RWPE2 (cell line): ENCODE measurements around the gene HLCS.

Experiments used
- ATAC-seq: fragments of 200-7000 bp; cut with Tn5 transposase; 3 replicates; pipeline ENCODE4 v1.9.1; 2021; ENCODE audit warnings: low read depth
- DNase-seq: peaks from one replicate; pipeline ENCODE4 v3.0.0-alpha.2; 2020; ENCODE audit warnings: low spot score
- H3K27ac ChIP-seq: fragments of 450-650 bp; 2 replicates; pipeline ENCODE4 v1.5.1; 2017; ENCODE audit warnings: mild to moderate bottlenecking; ENCODE audit not compliant: poor library complexity, severe bottlenecking
- H3K27me3 ChIP-seq: fragments of 250-450 bp; sonication (Bioruptor Pico); 2 replicates; pipeline ENCODE4 v1.5.1; 2021; ENCODE audit warnings: mild to moderate bottlenecking, moderate library complexity; ENCODE audit not compliant: insufficient read depth, poor library complexity, severe bottlenecking
- H3K36me3 ChIP-seq: fragments of 250-450 bp; sonication (Bioruptor Pico); 2 replicates; pipeline ENCODE4 v1.5.1; 2020; ENCODE audit warnings: low read depth, mild to moderate bottlenecking, moderate library complexity
- H3K4me1 ChIP-seq: fragments of 250-450 bp; sonication (Bioruptor Pico); 2 replicates; pipeline ENCODE4 v1.5.1; 2021; ENCODE audit warnings: mild to moderate bottlenecking, moderate library complexity; ENCODE audit not compliant: insufficient read depth, poor library complexity, severe bottlenecking
- H3K4me3 ChIP-seq: fragments of 250-450 bp; sonication (Bioruptor Pico); 2 replicates; pipeline ENCODE4 v1.5.1; 2021; ENCODE audit warnings: mild to moderate bottlenecking, moderate library complexity; ENCODE audit not compliant: severe bottlenecking
- H3K9me3 ChIP-seq: fragments of 250-450 bp; sonication (Bioruptor Pico); 2 replicates; pipeline ENCODE4 v1.5.1; 2021; ENCODE audit warnings: mild to moderate bottlenecking, moderate library complexity; ENCODE audit not compliant: severe bottlenecking
- CTCF ChIP-seq: fragments of 450-650 bp; IDR thresholded peaks from one replicate; pipeline ENCODE4 v1.5.1; 2017; ENCODE audit warnings: mild to moderate bottlenecking, moderate library complexity; ENCODE audit not compliant: poor library complexity, severe bottlenecking

Gene HLCS

GRCh38 chr21:36744560-36745231 is 221.8 kb downstream of the HLCS start:
- Histone ChIP-seq H3K36me3 (peaks cover 45% of the 10 kb centered on the region), H3K4me1 (no peaks in the 10 kb centered on the region), H3K27me3 (no peaks in the 10 kb centered on the region), H3K27ac (no peak overlapping the region), H3K4me3 (no peak overlapping the region), H3K9me3 (no peaks in the 10 kb centered on the region)
- ATAC-seq (no peak), DNase-seq (no peak)
- TF ChIP-seq CTCF, result no peak

DNA sequence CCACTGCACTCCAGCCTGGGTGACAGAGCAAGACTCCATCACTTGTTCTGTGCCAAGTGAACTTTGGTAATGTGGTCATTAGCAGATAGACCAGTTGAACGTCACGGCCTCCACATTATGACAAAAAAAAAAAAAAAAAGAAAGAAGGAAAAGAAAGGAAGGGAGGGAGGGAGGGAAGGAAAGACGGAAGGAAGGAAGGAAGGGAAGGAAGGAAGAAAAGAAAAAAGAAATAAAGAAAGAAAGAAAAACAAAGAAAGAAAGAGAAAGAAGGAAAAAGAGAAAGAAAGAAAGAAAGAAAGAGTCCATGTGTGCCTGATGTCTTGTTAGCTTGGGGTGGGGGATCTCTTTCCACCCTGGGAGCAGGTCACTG is 222.3 kb downstream of the HLCS start:
- TF ChIP-seq CTCF, result no peak
- H3K36me3 ChIP-seq, result peaks cover 45% of the 10 kb centered on the region
- DNase-seq (no peak), ATAC-seq (no peak)
- H3K9me3 ChIP-seq, result no peaks in the 10 kb centered on the region
- no peak overlapping the region for H3K4me3 ChIP-seq
- no peaks in the 10 kb centered on the region for H3K27me3 ChIP-seq
- H3K4me1 ChIP-seq, result no peaks in the 10 kb centered on the region
- no peak overlapping the region for H3K27ac ChIP-seq

- Histone ChIP-seq H3K4me3 (no peak overlapping the region), H3K36me3 (peaks cover 38% of the 10 kb centered on the region), H3K27me3 (no peaks in the 10 kb centered on the region), H3K27ac (no peak overlapping the region), H3K4me1 (no peaks in the 10 kb centered on the region), H3K9me3 (no peaks in the 10 kb centered on the region)
- DNase-seq (no peak), ATAC-seq (no peak)
- no peak for TF ChIP-seq CTCF
Measured at GRCh38 chr21:36743446-36743845, 223.0 kb downstream of the HLCS start.

GRCh38 chr21:36743008-36743407 is 223.5 kb downstream of the HLCS start:
- ATAC-seq, result no peak
- no peaks in the 10 kb centered on the region for H3K9me3 ChIP-seq
- H3K4me1 ChIP-seq, result no peaks in the 10 kb centered on the region
- no peaks in the 10 kb centered on the region for H3K27me3 ChIP-seq
- DNase-seq, result no peak
- no peak overlapping the region for H3K27ac ChIP-seq
- H3K4me3 ChIP-seq, result no peak overlapping the region
- no peak for TF ChIP-seq CTCF
- peaks cover 36% of the 10 kb centered on the region for H3K36me3 ChIP-seq

- Histone ChIP-seq H3K4me1 (no peaks in the 10 kb centered on the region), H3K4me3 (no peak overlapping the region), H3K9me3 (no peaks in the 10 kb centered on the region), H3K27me3 (no peaks in the 10 kb centered on the region), H3K36me3 (peaks cover 41% of the 10 kb centered on the region), H3K27ac (no peak overlapping the region)
- DNase-seq, result no peak
- no peak for TF ChIP-seq CTCF
- ATAC-seq, result no peak
Measured at GRCh38 chr21:36741506-36741905, 225.0 kb downstream of the HLCS start.
